ENCODE measurements around the gene DUSP22.

DNA sequence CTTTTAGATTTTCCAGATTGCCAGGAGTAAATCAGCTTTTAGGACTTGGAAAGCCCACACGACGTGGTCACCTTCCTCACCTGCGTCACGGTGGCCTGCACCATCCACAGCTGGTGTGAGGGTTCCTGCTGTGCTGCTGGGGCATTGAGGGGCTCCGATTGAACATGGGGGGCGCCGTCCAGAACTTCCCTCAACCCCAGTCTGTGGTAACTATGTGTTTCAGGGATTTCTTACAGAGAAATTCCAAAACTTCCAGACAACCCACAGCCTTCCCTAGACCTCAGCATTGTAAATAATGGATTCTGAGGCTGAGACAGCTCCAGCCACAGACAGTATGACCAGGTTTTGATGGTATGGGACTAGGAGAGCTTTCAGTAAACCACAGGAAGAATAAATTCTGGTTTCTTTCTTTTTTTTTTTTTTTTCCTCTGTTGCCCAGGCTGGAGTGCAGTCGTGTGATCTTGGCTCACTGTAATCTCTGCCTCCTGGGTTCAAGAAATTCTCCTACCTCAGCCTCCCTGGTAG is 52.6 kb downstream of the DUSP22 start:
- TF ChIP-seq POLR2AphosphoS5 (IDR thresholded peaks at IDR 0.05) (no peak), POLR2A (IDR thresholded peaks at IDR 0.05) (no peak)

All from stomach (tissue), 4 donors.